ENCODE results near the gene ICAM3. TPM values are rescaled to one million over a fixed set of nuclear protein-coding genes. Genes with fewer than 3 reads are reported as not detected.

ICAM3 gene
- total RNA-seq, 1 donor from 2014 or later: 12.4 TPM

GRCh38 chr19:10320602-10321416, 18.6 kb downstream of the ICAM3 start:
- DNase-seq (ENCODE audit: low read depth) (no peak), FAIRE-seq (no peak)
- H3K4me1 ChIP-seq (ENCODE audit: insufficient read depth, low read length): no peaks in the 10 kb centered on the region
- Mint-ChIP-seq H3K4me1 (ENCODE audit: low read depth, unreplicated experiment) (peaks cover 4% of the 10 kb centered on the region), H3K4me3 (ENCODE audit: unreplicated experiment) (no peak overlapping the region), H3K27me3 (ENCODE audit: low read depth, unreplicated experiment) (no peaks in the 10 kb centered on the region), H3K27ac (ENCODE audit: unreplicated experiment) (no peak overlapping the region), H3K36me3 (ENCODE audit: low read depth, unreplicated experiment) (peaks cover 16% of the 10 kb centered on the region), H3K9me3 (ENCODE audit: unreplicated experiment) (no peaks in the 10 kb centered on the region)
- no peaks in the 10 kb centered on the region for H3K27me3 ChIP-seq (ENCODE audit: insufficient read depth, low read length)
- H3K9ac ChIP-seq (ENCODE audit: low read length): no peak overlapping the region
- H3K4me2 ChIP-seq (ENCODE audit: low read length): no peak overlapping the region
- H2AFZ ChIP-seq (ENCODE audit: low read depth, low read length): no peak overlapping the region
- H3K4me3 ChIP-seq (ENCODE audit: insufficient read depth, low read depth, low read length): no peak overlapping the region
- H3K9me3 ChIP-seq (ENCODE audit: insufficient read depth, low read depth, low read length): no peaks in the 10 kb centered on the region
- H3K79me2 ChIP-seq (ENCODE audit: insufficient read depth, low read length): no peaks in the 10 kb centered on the region
- H3K36me3 ChIP-seq (ENCODE audit: insufficient read depth, low read length): peaks cover 21% of the 10 kb centered on the region
- no peak overlapping the region for H3K27ac ChIP-seq (ENCODE audit: low read depth, low read length)
- no peak for TF ChIP-seq EZH2 (IDR thresholded peaks at IDR 0.05; ENCODE audit: insufficient read depth, low read length)
- TF ChIP-seq CTCF (IDR thresholded peaks at IDR 0.05; ENCODE audit: insufficient read depth, low read depth, low read length): no peak
- H4K20me1 ChIP-seq (ENCODE audit: insufficient read depth, low read length): peaks cover 14% of the 10 kb centered on the region

- peaks cover 12% of the 10 kb centered on the region for H3K36me3 ChIP-seq (ENCODE audit: insufficient read depth, low read length)
- no peak overlapping the region for H3K4me3 ChIP-seq (ENCODE audit: insufficient read depth, low read depth, low read length)
- Mint-ChIP-seq H3K27me3 (ENCODE audit: low read depth, unreplicated experiment) (no peaks in the 10 kb centered on the region), H3K9me3 (ENCODE audit: unreplicated experiment) (no peaks in the 10 kb centered on the region), H3K4me3 (ENCODE audit: unreplicated experiment) (no peak overlapping the region), H3K27ac (ENCODE audit: unreplicated experiment) (no peak overlapping the region), H3K4me1 (ENCODE audit: low read depth, unreplicated experiment) (peaks cover 6% of the 10 kb centered on the region), H3K36me3 (ENCODE audit: low read depth, unreplicated experiment) (peaks cover 14% of the 10 kb centered on the region)
- H3K27me3 ChIP-seq (ENCODE audit: insufficient read depth, low read length): no peaks in the 10 kb centered on the region
- FAIRE-seq: no peak
- H3K9ac ChIP-seq (ENCODE audit: low read length): no peak overlapping the region
- H3K4me1 ChIP-seq (ENCODE audit: insufficient read depth, low read length): no peaks in the 10 kb centered on the region
- TF ChIP-seq EZH2 (IDR thresholded peaks at IDR 0.05; ENCODE audit: insufficient read depth, low read length): no peak
- TF ChIP-seq CTCF (IDR thresholded peaks at IDR 0.05; ENCODE audit: insufficient read depth, low read depth, low read length): no peak
- H4K20me1 ChIP-seq (ENCODE audit: insufficient read depth, low read length): peaks cover 14% of the 10 kb centered on the region
- peaks cover 6% of the 10 kb centered on the region for H3K79me2 ChIP-seq (ENCODE audit: insufficient read depth, low read length)
- no peak overlapping the region for H2AFZ ChIP-seq (ENCODE audit: low read depth, low read length)
- DNase-seq (ENCODE audit: low read depth): no peak
- no peak overlapping the region for H3K4me2 ChIP-seq (ENCODE audit: low read length)
- no peak overlapping the region for H3K27ac ChIP-seq (ENCODE audit: low read depth, low read length)
- no peaks in the 10 kb centered on the region for H3K9me3 ChIP-seq (ENCODE audit: insufficient read depth, low read depth, low read length)
These were observed 20.4 kb downstream of the ICAM3 start for GRCh38 chr19:10318807-10319682.

Data from astrocyte (in vitro differentiated cells and primary cell).